ENCODE measurements around the gene MTIF2. TPM values are rescaled to one million over a fixed set of nuclear protein-coding genes. Genes with fewer than 3 reads are reported as not detected.

MTIF2 gene
- total and polyA plus RNA-seq, 9 of the 15 experiments (the other 6 are each of a cell fraction or from before 2014, with no cell fraction given): 58.7 to 143 (median 105) TPM

DNA sequence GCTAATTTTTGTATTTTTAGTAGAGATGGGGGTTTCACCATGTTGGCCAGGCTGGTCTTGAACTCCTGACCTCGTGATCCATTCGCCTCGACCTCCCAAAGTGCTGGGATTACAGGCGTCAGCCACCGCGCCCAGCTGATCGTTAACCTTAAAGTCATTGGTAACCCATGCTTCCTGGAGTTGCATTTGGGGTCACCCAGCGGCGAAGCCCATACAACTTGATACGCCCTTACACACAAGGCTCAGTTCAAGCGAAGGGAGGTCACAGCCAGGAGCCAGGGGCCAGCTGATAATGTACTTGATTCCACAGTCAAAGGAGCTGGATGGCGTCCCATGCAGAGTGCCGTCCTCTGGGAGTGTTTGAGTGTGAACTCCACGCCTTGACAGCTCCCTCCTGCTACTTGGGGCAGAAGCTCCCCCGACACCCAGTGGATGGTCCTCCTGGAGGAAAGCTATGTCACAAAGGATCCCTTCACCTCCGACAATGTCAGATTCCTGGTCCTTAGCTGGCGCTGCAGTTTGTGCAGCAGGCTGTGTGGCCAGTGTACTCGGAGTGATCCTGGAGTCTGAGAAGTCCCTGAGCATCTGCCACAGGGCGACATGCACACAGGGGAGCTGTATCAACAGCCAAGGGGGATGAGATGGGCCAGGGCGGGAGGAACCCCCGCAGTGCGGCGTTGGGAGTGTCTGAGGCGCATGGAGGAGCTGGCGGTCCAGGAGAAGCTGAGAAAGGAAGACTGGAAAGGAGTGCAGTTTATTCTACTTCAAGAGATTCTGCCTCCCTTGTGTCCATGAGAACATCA is 44.9 kb downstream of the MTIF2 start (continued):
- TF ChIP-seq SP1 (CRISPR knock-in tag; IDR thresholded peaks at IDR 0.05) (peak; percentile 43; the same call in 1 of the 2 replicates), POU5F1 (IDR thresholded peaks at IDR 0.05; ENCODE audit: borderline replicate concordance, low read depth, low read length, partially characterized antibody) (no peak), KDM4B (IDR thresholded peaks at IDR 0.05; ENCODE audit: borderline replicate concordance in 2 of 2, low read depth in 1 of 2) (no peak), ZNF263 (CRISPR knock-in tag; IDR thresholded peaks at IDR 0.05; ENCODE audit: borderline replicate concordance) (no peak), TBL1XR1 (IDR thresholded peaks at IDR 0.05; ENCODE audit: low read length in 2 of 2) (no peak), NR2C2 (CRISPR knock-in tag; IDR thresholded peaks at IDR 0.05) (0 out of 2 replicates have a peak, but pooled peaks have one; percentile 33), NR2C2 (tag; IDR thresholded peaks at IDR 0.05) (0 out of 2 replicates have a peak, but pooled peaks have one; percentile 6), HIVEP1 (CRISPR knock-in tag; IDR thresholded peaks at IDR 0.05) (no peak), FOXA3 (CRISPR knock-in tag; conservative IDR thresholded peaks at IDR 0.05 in 1 of 2, IDR thresholded peaks at IDR 0.05 in 1 of 2) (no peak), LARP7 (IDR thresholded peaks at IDR 0.05) (no peak), FOXP1 (CRISPR knock-in tag; IDR thresholded peaks at IDR 0.05) (no peak), XRCC5 (IDR thresholded peaks at IDR 0.05; ENCODE audit: low read depth, low read length) (no peak), ZNF146 (CRISPR knock-in tag; IDR thresholded peaks at IDR 0.05; ENCODE audit: unreplicated experiment) (no peak), CREM (IDR thresholded peaks at IDR 0.05; ENCODE audit: low read depth) (no peak), TAF7 (tag; IDR thresholded peaks at IDR 0.05) (no peak), HNRNPUL1 (IDR thresholded peaks at IDR 0.05; ENCODE audit: low read length) (no peak), GABPA (tag; conservative IDR thresholded peaks at IDR 0.05; ENCODE audit: low read depth) (no peak), NFE2L1 (tag; IDR thresholded peaks at IDR 0.05; ENCODE audit: borderline replicate concordance, low read depth) (no peak)
- TF ChIP-seq, protein P1, sequence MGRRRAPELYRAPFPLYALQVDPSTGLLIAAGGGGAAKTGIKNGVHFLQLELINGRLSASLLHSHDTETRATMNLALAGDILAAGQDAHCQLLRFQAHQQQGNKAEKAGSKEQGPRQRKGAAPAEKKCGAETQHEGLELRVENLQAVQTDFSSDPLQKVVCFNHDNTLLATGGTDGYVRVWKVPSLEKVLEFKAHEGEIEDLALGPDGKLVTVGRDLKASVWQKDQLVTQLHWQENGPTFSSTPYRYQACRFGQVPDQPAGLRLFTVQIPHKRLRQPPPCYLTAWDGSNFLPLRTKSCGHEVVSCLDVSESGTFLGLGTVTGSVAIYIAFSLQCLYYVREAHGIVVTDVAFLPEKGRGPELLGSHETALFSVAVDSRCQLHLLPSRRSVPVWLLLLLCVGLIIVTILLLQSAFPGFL (CRISPR knock-in tag; IDR thresholded peaks at IDR 0.05): no peak
- TF ChIP-seq, protein P2, sequence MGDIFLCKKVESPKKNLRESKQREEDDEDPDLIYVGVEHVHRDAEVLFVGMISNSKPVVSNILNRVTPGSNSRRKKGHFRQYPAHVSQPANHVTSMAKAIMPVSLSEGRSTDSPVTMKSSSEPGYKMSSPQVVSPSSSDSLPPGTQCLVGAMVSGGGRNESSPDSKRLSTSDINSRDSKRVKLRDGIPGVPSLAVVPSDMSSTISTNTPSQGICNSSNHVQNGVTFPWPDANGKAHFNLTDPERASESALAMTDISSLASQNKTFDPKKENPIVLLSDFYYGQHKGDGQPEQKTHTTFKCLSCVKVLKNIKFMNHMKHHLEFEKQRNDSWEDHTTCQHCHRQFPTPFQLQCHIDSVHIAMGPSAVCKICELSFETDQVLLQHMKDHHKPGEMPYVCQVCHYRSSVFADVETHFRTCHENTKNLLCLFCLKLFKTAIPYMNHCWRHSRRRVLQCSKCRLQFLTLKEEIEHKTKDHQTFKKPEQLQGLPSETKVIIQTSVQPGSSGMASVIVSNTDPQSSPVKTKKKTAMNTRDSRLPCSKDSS (IDR thresholded peaks at IDR 0.05; ENCODE audit: low read depth, partially characterized antibody): no peak
- TF ChIP-seq, protein P3, sequence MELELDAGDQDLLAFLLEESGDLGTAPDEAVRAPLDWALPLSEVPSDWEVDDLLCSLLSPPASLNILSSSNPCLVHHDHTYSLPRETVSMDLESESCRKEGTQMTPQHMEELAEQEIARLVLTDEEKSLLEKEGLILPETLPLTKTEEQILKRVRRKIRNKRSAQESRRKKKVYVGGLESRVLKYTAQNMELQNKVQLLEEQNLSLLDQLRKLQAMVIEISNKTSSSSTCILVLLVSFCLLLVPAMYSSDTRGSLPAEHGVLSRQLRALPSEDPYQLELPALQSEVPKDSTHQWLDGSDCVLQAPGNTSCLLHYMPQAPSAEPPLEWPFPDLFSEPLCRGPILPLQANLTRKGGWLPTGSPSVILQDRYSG (tag; conservative IDR thresholded peaks at IDR 0.05; ENCODE audit: low read depth): 0 out of 2 replicates have a peak, but pooled peaks have one; percentile 26
- TF ChIP-seq, protein P4, sequence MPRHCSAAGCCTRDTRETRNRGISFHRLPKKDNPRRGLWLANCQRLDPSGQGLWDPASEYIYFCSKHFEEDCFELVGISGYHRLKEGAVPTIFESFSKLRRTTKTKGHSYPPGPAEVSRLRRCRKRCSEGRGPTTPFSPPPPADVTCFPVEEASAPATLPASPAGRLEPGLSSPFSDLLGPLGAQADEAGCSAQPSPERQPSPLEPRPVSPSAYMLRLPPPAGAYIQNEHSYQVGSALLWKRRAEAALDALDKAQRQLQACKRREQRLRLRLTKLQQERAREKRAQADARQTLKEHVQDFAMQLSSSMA (CRISPR knock-in tag; IDR thresholded peaks at IDR 0.05): no peak
- TF ChIP-seq, protein P5, sequence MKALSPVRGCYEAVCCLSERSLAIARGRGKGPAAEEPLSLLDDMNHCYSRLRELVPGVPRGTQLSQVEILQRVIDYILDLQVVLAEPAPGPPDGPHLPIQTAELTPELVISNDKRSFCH (CRISPR knock-in tag; IDR thresholded peaks at IDR 0.05): no peak
- TF ChIP-seq, protein P5 (tag; IDR thresholded peaks at IDR 0.05): no peak
